K562 (cell line): Measurements from ENCODE around the gene STX1A. TPM values are rescaled to one million over a fixed set of nuclear protein-coding genes. Genes with fewer than 3 reads are reported as not detected.
A peak's percentile ranks its signal among the peaks of the same experiment; 100 is the strongest.

Source experiments
- ATAC-seq: fragments of 200-7000 bp; cut with Tn5 transposase; 3 replicates; pipeline ENCODE4 v1.9.1; 2020; ENCODE audit warnings: moderate library complexity
- BruUV-seq: library from RNA; stranded (reverse); fragments of 400-500 nt; replicated peaks from 2 replicates; lab custom pipeline; 2021; lab: Mats Ljungman, UMichigan
- CTCF ChIA-PET: fragments of 300-600 bp; formaldehyde crosslinking; extraction: SDS; loops from one replicate; lab custom pipeline; 2021; ENCODE audit warnings: low intra/inter-chr PET ratio; lab: Yijun Ruan, JAX
- POLR2A ChIA-PET: fragments of 300-600, 350-650 bp; sonication (Branson Sonifier 250); formaldehyde crosslinking; extraction: SDS; loops from one replicate; lab custom pipeline; 2021; ENCODE audit warnings: antibody characterized with exemption, inconsistent platforms; lab: Yijun Ruan, JAX
- DNase-seq, 4 experiments: peaks; one replicate each; pipeline versions ENCODE4 v3.0.0 to v3.0.0-alpha.2; 2011 to 2018; ENCODE audit warnings: low spot score in 3 of 4, mixed read lengths in 3 of 4; ENCODE audit errors: extremely low read depth in 1 of 4
- FAIRE-seq: peaks from 2 replicates; lab custom pipeline; 2011; peaks lifted over from hg19 to GRCh38; lab: Jason Lieb, UNC
- H2AFZ ChIP-seq: 2 replicates; pipeline ENCODE4 v1.6.0; 2011; ENCODE audit warnings: low read depth, low read length, control low read depth, inconsistent platforms
- H3K27ac ChIP-seq: fragments of 200-600 bp; 3 replicates; pipeline ENCODE4 v1.8.0; 2011; ENCODE audit warnings: low read depth, mild to moderate bottlenecking, control low read depth, inconsistent platforms, low read length, moderate library complexity, mixed read lengths; ENCODE audit errors: extremely low read depth
- H3K27me3 ChIP-seq, 2 experiments: fragments of 300-600 bp in 1 of 2; 2 replicates in 1 of 2; 3 replicates in 1 of 2; pipeline versions ENCODE4 v1.6.0 to v1.8.0; 2011; ENCODE audit warnings: inconsistent platforms in 2 of 2, low read length in 2 of 2, mild to moderate bottlenecking in 1 of 2, mixed read lengths in 1 of 2, moderate library complexity in 1 of 2; ENCODE audit not compliant: control insufficient read depth in 2 of 2, insufficient read depth in 2 of 2
- H3K36me3 ChIP-seq: fragments of 300-600 bp; 3 replicates; pipeline ENCODE4 v1.8.0; 2011; ENCODE audit warnings: mild to moderate bottlenecking, low read length, inconsistent platforms; ENCODE audit not compliant: control insufficient read depth, insufficient read depth
- H3K4me1 ChIP-seq, 2 experiments: fragments of 200-600 bp in 1 of 2; replicated peaks in 1 of 2; 2 replicates in 1 of 2; 3 replicates in 1 of 2; pipeline versions ENCODE4 v1.5.1 to v1.8.0; 2011; ENCODE audit warnings: inconsistent platforms in 2 of 2, low read length in 2 of 2, mild to moderate bottlenecking in 1 of 2, mixed read lengths in 1 of 2, moderate library complexity in 1 of 2; ENCODE audit not compliant: control insufficient read depth in 2 of 2, insufficient read depth in 2 of 2
- H3K4me2 ChIP-seq: 2 replicates; pipeline ENCODE4 v1.6.1; 2011; ENCODE audit warnings: low read length, control low read depth, inconsistent platforms, mixed read lengths; ENCODE audit not compliant: insufficient read depth
- H3K4me3 ChIP-seq: fragments of 200-600 bp; sonication (generic), shearing (Covaris generic); 2 replicates; pipeline ENCODE4 v1.5.1; 2016; ENCODE audit warnings: control low read depth, inconsistent platforms
- H3K79me2 ChIP-seq: fragments of 200-600 bp; 3 replicates; pipeline ENCODE4 v1.8.0; 2011; ENCODE audit warnings: low read length, inconsistent platforms; ENCODE audit not compliant: control insufficient read depth, insufficient read depth
- H3K9ac ChIP-seq, 2 experiments: 2 replicates each; pipeline versions ENCODE4 v1.6.0 to v1.6.1; 2011; ENCODE audit warnings: low read depth in 2 of 2, low read length in 2 of 2, control low read depth in 1 of 2, inconsistent platforms in 1 of 2, mild to moderate bottlenecking in 1 of 2, mixed read lengths in 1 of 2; ENCODE audit not compliant: insufficient read depth in 1 of 2
- H3K9me1 ChIP-seq: one replicate; pipeline ENCODE4 v1.6.0; 2011; ENCODE audit warnings: inconsistent platforms, mild to moderate bottlenecking, low read length, moderate library complexity; ENCODE audit not compliant: control insufficient read depth, insufficient read depth
- H3K9me3 ChIP-seq: replicated peaks from 2 replicates; pipeline ENCODE4 v1.5.1; 2011; ENCODE audit warnings: low read depth, low read length, inconsistent platforms; ENCODE audit not compliant: control insufficient read depth, insufficient read depth
- H4K20me1 ChIP-seq: replicated peaks from 2 replicates; pipeline ENCODE4 v1.6.1; 2011; ENCODE audit warnings: low read length, inconsistent platforms, mixed read lengths; ENCODE audit not compliant: control insufficient read depth, insufficient read depth
- RBM34 ChIP-seq: fragments of 200-400 bp; formaldehyde crosslinking; IDR thresholded peaks from 2 replicates; pipeline ENCODE4 v1.6.1; 2018; ENCODE audit warnings: low read length, borderline replicate concordance; ENCODE audit not compliant: insufficient read depth
- ZNF121 ChIP-seq: sonication (generic); formaldehyde crosslinking; conservative IDR thresholded peaks from 2 replicates; pipeline ENCODE4 v1.8.0; 2022; ENCODE audit warnings: missing genetic modification reagents
- WGBS: fragments of 100-300 bp; shearing (Covaris generic); methylation state at CpG from one replicate; pipeline ENCODE4 v1.1.6; 2016; ENCODE audit warnings: low coverage, mixed read lengths; ENCODE audit not compliant: insufficient coverage; ENCODE audit errors: missing lambda C conversion rate; 5-methylcytosine and 5-hydroxymethylcytosine counted together
- in situ Hi-C: fragments of 300-500 bp; cut with MboI; formaldehyde crosslinking; loops from 4 replicates; pipeline ENCODE4 v1.15.0; 2018; ENCODE audit warnings: inconsistent platforms, mixed read lengths
- intact Hi-C: fragments of 100-400 bp; cut with micrococcal nuclease; formaldehyde crosslinking; loops from 2 replicates; pipeline ENCODE4 v1.14.2; 2022
- polyA plus RNA-seq, 8 experiments: library from polyadenylated mRNA; depleted of rRNA in 4 of 8; stranded (reverse) in 5 of 8; unstranded in 3 of 8; fragments of >200 nt; fragmentation: Nextera tagmentation in 2 of 8; fragmentation: Illumina TruSeq in 1 of 8; extraction: Ambion mirVana in 2 of 8; extraction: Trizol in 1 of 8; gene quantifications; 2 replicates each; pipeline versions ENCODE4 v1.2.1 to v1.2.3, GENCODE V29; 2011 to 2014; ENCODE audit warnings: inconsistent platforms in 1 of 8, missing spikeins in 1 of 8
- total RNA-seq, 7 experiments: library from RNA; depleted of rRNA in 6 of 7; stranded (reverse); fragments of >200 nt in 6 of 7; fragmentation: Illumina TruSeq in 2 of 7; extraction: Trizol in 2 of 7; gene quantifications; 2 replicates each; pipeline versions ENCODE4 v1.2.1 to v1.2.3, GENCODE V29; 2011 to 2021; ENCODE audit warnings: low replicate concordance in 1 of 7
- TF ChIP-seq, protein P1 (sequence below): sonication (generic); formaldehyde crosslinking; IDR thresholded peaks from 2 replicates; pipeline ENCODE4 v1.8.1; 2022; ENCODE audit warnings: missing genetic modification reagents
- TF ChIP-seq, protein P2 (sequence below), 2 experiments: fragments of 450-650 bp; conservative IDR thresholded peaks; 2 replicates each; pipeline ENCODE4 v1.6.1; 2017; ENCODE audit warnings: mild to moderate bottlenecking in 2 of 2, moderate library complexity in 2 of 2

STX1A gene
- total and polyA plus RNA-seq, 9 of the 15 experiments (the other 6 are each of a cell fraction or from before 2014, with no cell fraction given): 0.04 to 15.1 (median 6.3) TPM

DNA sequence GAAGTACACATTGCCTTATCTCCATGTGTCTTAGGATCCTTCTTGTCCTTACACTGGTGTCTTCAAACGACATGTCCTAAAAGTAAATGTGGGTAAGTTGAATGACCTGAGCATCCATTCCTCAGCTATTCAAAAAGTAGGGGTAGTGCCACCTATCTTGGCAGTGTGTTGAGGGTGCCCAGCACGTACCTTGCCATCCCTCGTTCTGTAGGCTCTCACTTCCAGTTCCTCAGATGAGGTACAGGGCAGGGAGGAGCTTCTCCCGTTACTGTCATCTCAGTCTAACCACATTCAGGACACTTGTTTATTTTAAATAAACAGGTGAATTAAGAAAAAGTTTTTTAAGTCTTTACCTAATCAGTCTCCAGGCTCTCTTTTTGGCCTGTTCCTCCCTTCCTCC lies 23.1 kb downstream of the STX1A start (continued):
- TF ChIP-seq, protein P1, sequence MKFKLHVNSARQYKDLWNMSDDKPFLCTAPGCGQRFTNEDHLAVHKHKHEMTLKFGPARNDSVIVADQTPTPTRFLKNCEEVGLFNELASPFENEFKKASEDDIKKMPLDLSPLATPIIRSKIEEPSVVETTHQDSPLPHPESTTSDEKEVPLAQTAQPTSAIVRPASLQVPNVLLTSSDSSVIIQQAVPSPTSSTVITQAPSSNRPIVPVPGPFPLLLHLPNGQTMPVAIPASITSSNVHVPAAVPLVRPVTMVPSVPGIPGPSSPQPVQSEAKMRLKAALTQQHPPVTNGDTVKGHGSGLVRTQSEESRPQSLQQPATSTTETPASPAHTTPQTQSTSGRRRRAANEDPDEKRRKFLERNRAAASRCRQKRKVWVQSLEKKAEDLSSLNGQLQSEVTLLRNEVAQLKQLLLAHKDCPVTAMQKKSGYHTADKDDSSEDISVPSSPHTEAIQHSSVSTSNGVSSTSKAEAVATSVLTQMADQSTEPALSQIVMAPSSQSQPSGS: no peak
- no peak for TF ChIP-seq RBM34

DNA sequence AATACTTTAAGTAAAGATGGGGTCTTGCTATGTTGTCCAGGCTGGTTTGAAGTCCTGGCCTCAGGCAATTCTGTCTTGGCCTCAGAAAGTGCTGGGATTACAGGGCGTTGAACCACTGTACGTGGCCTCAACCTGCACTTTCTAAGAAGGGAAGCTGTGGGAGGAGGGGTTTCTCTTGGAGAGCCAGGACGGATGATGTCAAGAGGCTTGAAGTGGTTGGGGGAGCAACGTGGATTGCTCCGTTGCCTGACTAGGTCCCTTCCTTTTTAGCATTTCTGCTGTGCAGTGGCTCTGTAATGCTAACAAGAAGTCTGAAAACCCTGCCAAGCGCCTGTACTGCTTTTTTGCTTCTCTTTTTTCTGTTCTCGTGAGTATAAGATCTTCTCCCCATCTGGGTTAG lies 28.8 kb downstream of the STX1A start:
- Histone ChIP-seq H3K4me3 (no peak overlapping the region), H2AFZ (no peak overlapping the region), H3K4me2 (no peak overlapping the region), H4K20me1 (0 out of 2 replicates have a peak, but pooled peaks cover 8% of the 10 kb centered on the region), H3K27me3 (no peaks in the 10 kb centered on the region; a peak in 1 of 5 replicates), H3K4me1 (peaks cover 0 to 3% of the 10 kb centered on the region in 2 experiments; a peak in 1 of 5 replicates), H3K9ac (no peak overlapping the region), H3K79me2 (peaks cover 23% of the 10 kb centered on the region), H3K9me3 (no peaks in the 10 kb centered on the region), H3K36me3 (peaks cover 97% of the 10 kb centered on the region), H3K9me1 (no peaks in the 10 kb centered on the region), H3K27ac (no peak overlapping the region)
- 81% methylated on average over 7 of the region's 7 CpGs for WGBS
- no TSS peak for BruUV-seq
- FAIRE-seq: no peak
- in situ Hi-C loops (no loop called here), intact Hi-C loops (no loop called here)
- ChIA-PET CTCF (no interaction called here), POLR2A (interaction anchor here (0.8 to 1.6 kb wide), 4 partner anchors 10 to 66 kb away, joined by 3 to 10 read pairs (median 6); partner anchors contain the start of gene MLXIPL)
- ATAC-seq: no peak
- DNase-seq: no peak
- TF ChIP-seq ZNF121 (CRISPR knock-in tag): peak; percentile 67
- TF ChIP-seq, protein P2, sequence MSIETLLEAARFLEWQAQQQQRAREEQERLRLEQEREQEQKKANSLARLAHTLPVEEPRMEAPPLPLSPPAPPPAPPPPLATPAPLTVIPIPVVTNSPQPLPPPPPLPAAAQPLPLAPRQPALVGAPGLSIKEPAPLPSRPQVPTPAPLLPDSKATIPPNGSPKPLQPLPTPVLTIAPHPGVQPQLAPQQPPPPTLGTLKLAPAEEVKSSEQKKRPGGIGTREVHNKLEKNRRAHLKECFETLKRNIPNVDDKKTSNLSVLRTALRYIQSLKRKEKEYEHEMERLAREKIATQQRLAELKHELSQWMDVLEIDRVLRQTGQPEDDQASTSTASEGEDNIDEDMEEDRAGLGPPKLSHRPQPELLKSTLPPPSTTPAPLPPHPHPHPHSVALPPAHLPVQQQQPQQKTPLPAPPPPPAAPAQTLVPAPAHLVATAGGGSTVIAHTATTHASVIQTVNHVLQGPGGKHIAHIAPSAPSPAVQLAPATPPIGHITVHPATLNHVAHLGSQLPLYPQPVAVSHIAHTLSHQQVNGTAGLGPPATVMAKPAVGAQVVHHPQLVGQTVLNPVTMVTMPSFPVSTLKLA (conservative IDR thresholded peaks at IDR 0.05): no peak
